Glutamatergic neuron (in vitro differentiated cells): Measurements from ENCODE around the gene ADSS1. TPM values are rescaled to one million over a fixed set of nuclear protein-coding genes. Genes with fewer than 3 reads are reported as not detected.

Source experiments
- DNase-seq: peaks from one replicate; pipeline ENCODE4 v3.0.0; 2022
- H3K27ac Mint-ChIP-seq: one replicate; pipeline ENCODE4 v1.8.0; 2020; ENCODE audit warnings: mild to moderate bottlenecking, mixed read lengths, inconsistent platforms; ENCODE audit not compliant: unreplicated experiment
- H3K27me3 Mint-ChIP-seq: one replicate; pipeline ENCODE4 v1.8.0; 2020; ENCODE audit warnings: mild to moderate bottlenecking, moderate library complexity, mixed read lengths, inconsistent platforms; ENCODE audit not compliant: unreplicated experiment
- H3K36me3 Mint-ChIP-seq: one replicate; pipeline ENCODE4 v1.8.0; 2020; ENCODE audit warnings: mild to moderate bottlenecking, mixed read lengths, inconsistent platforms; ENCODE audit not compliant: unreplicated experiment
- H3K4me1 Mint-ChIP-seq: one replicate; pipeline ENCODE4 v1.8.0; 2020; ENCODE audit warnings: mild to moderate bottlenecking, low read depth, mixed read lengths, inconsistent platforms; ENCODE audit not compliant: unreplicated experiment
- H3K4me3 Mint-ChIP-seq: one replicate; pipeline ENCODE4 v1.8.0; 2020; ENCODE audit warnings: mild to moderate bottlenecking, mixed read lengths, inconsistent platforms; ENCODE audit not compliant: unreplicated experiment
- H3K9me3 Mint-ChIP-seq: one replicate; pipeline ENCODE4 v1.8.0; 2020; ENCODE audit warnings: mild to moderate bottlenecking, moderate library complexity, mixed read lengths, inconsistent platforms; ENCODE audit not compliant: unreplicated experiment
- total RNA-seq: library from RNA; stranded (reverse); fragmentation: NEBNext Ultra II Directional; extraction: Animal tissue kit (Norgen Biotek cat#: 25700); gene quantifications from one replicate; pipeline ENCODE4 v1.2.1, GENCODE V29; 2021; ENCODE audit not compliant: unreplicated experiment
- TF ChIP-seq, protein P1 (sequence below): fragments of 200-600 bp; sonication (generic); IDR thresholded peaks from one replicate; pipeline ENCODE4 v1.5.0; 2021; ENCODE audit not compliant: partially characterized antibody, unreplicated experiment

The ADSS1 gene
- total RNA-seq, 1 donor from 2014 or later: 45.1 TPM

- no peak overlapping the region for H3K4me3 Mint-ChIP-seq
- no peak overlapping the region for H3K27ac Mint-ChIP-seq
- H3K9me3 Mint-ChIP-seq: peaks cover 5% of the 10 kb centered on the region
- H3K4me1 Mint-ChIP-seq: peaks cover 2% of the 10 kb centered on the region
- peaks cover 11% of the 10 kb centered on the region for H3K27me3 Mint-ChIP-seq
- no peaks in the 10 kb centered on the region for H3K36me3 Mint-ChIP-seq
- TF ChIP-seq, protein P1, sequence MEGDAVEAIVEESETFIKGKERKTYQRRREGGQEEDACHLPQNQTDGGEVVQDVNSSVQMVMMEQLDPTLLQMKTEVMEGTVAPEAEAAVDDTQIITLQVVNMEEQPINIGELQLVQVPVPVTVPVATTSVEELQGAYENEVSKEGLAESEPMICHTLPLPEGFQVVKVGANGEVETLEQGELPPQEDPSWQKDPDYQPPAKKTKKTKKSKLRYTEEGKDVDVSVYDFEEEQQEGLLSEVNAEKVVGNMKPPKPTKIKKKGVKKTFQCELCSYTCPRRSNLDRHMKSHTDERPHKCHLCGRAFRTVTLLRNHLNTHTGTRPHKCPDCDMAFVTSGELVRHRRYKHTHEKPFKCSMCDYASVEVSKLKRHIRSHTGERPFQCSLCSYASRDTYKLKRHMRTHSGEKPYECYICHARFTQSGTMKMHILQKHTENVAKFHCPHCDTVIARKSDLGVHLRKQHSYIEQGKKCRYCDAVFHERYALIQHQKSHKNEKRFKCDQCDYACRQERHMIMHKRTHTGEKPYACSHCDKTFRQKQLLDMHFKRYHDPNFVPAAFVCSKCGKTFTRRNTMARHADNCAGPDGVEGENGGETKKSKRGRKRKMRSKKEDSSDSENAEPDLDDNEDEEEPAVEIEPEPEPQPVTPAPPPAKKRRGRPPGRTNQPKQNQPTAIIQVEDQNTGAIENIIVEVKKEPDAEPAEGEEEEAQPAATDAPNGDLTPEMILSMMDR: no peak
- no peak for DNase-seq
Observed at GRCh38 chr14:104724407-104724980, 465 bp downstream of the ADSS1 start.

GRCh38 chr14:104724981-104725771, 1.1 kb downstream of the ADSS1 start:
- Mint-ChIP-seq H3K27ac (no peak overlapping the region), H3K27me3 (peaks cover 11% of the 10 kb centered on the region), H3K9me3 (peaks cover 6% of the 10 kb centered on the region), H3K4me3 (peak overlapping the region; percentile 52), H3K4me1 (peaks cover 2% of the 10 kb centered on the region), H3K36me3 (no peaks in the 10 kb centered on the region)
- DNase-seq: peak; percentile 60
- TF ChIP-seq, protein P1: no peak

DNA sequence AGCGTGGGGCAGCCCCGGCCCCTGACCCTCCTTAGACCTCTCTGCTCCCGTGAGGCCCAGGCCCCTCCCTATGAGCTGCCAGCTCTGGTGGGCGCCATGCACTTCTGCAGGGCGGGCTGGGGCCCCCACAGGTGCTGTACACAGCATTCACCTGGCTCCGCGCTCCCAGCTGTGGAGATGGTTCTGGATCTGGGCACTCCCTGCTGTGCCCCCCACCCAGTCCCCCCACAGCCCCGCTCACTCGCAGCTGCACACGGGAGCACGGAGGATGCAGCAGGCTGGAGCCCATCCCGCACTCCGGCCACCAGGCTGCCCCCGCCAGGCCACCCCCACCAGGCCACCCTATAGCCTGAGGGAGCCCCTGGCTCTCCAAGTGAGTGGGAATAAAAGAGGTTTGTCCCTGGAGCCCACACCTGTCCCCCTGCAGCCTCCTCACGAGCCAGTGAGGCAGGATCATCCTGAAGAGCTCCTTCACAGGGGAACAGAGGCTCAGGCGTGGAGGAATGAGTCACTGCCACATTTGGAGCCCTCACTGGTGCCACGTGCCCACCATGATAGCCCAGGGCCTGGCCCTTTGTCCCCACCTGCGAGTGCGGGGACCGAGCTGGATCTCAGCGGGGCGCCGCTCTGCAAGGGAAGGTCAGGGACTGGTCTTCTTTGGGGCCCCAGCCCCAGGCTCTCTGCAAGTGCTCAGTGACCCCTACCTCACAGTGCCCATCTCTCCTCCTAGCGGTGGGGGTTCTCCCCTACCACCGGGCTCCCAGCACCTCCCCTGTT, 1.9 kb downstream of the ADSS1 start:
- Mint-ChIP-seq H3K4me1 (peaks cover 2% of the 10 kb centered on the region), H3K27me3 (peaks cover 11% of the 10 kb centered on the region), H3K27ac (no peak overlapping the region), H3K36me3 (no peaks in the 10 kb centered on the region), H3K4me3 (no peak overlapping the region), H3K9me3 (peaks cover 8% of the 10 kb centered on the region)
- TF ChIP-seq, protein P1: peak; percentile 10
- no peak for DNase-seq

DNA sequence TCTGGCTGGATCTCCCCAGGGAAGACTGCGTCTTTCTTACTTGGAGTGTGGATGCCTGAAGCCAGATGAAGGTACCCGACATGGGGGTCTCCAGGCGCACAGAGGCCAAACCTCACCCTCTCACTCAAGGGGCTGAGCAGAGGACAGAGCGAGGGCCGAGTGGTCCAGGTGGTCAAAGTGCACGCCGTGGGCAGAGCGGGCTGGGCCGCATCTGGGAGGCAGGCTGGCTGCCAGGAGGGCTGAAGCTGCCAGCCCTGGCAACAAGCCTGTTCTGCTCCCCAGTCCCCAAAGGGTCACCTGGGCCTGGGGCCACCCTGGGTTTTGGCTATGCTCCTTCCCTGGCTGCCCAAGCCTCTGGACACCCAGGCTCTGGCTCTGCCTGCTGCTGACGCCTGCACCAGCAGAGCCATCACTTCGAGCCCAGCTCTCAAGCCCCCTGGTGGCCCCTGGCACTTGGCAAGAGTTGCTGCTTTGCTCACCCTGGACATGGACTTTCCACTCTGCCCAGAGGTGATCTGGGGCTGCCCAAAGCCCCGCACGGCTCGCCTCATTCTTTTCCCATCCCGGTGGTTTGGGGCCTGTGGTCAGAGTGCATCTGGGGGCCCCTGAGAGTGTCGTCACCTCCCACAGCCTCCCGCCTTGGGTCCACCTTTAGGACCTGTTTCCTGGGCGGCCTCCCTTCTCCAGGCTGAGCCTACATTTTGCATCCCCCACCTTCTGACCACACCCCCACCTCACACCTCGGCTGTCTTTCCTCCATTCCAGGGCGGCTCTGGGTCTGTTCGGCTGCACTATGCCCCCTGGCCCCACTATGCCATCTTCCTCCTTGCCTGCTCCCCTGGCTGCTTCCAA, 2.8 kb downstream of the ADSS1 start:
- Mint-ChIP-seq H3K27me3 (peaks cover 9% of the 10 kb centered on the region), H3K4me3 (no peak overlapping the region), H3K9me3 (peaks cover 8% of the 10 kb centered on the region), H3K27ac (no peak overlapping the region), H3K36me3 (no peaks in the 10 kb centered on the region), H3K4me1 (peaks cover 2% of the 10 kb centered on the region)
- no peak for DNase-seq
- TF ChIP-seq, protein P1: no peak
